ENCODE data around the gene NMB. TPM values are rescaled to one million over a fixed set of nuclear protein-coding genes. Genes with fewer than 3 reads are reported as not detected.

The NMB gene, protein sequence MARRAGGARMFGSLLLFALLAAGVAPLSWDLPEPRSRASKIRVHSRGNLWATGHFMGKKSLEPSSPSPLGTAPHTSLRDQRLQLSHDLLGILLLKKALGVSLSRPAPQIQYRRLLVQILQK
- total RNA-seq, result 3.4 and 5.5 TPM in 2 replicates

DNA sequence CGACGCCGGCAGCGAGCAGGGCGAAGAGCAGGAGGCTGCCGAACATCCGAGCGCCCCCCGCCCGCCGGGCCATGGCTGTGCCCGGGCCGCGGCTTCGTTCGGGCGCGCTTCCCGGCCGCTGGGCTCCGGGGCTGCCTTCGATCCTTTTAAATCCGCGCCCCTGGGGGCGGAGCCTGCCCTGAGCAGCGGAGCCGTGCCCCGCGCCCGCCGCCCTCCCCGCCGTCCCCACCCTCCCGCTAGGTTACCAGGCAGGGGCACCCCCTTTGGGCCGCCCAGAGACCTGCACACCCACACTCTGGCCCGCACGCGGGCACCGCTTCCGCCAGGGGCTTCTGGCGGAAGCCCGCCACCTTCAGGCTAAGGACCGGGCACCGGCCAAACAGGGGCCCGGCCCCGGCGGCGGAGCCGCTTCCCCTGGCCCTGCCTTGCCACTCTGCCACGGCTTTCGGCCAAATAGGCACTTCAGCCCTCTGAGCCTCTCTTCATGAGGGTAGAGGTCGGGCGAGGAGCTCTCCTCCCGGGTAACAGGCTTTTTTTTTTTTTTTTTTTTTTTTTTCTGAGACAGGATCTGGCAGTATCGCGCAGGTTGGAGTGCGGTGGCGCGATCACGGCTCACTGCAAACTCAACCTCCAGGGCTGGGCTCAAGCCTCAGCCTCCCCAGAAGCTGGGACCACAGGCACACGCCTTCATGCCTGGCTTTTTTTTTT lies at the start of gene NMB:
NMB (minus strand) TSS at position 120 of the 708 bp plus-strand sequence; CDS start at position 73, 47 bp downstream.

DNA sequence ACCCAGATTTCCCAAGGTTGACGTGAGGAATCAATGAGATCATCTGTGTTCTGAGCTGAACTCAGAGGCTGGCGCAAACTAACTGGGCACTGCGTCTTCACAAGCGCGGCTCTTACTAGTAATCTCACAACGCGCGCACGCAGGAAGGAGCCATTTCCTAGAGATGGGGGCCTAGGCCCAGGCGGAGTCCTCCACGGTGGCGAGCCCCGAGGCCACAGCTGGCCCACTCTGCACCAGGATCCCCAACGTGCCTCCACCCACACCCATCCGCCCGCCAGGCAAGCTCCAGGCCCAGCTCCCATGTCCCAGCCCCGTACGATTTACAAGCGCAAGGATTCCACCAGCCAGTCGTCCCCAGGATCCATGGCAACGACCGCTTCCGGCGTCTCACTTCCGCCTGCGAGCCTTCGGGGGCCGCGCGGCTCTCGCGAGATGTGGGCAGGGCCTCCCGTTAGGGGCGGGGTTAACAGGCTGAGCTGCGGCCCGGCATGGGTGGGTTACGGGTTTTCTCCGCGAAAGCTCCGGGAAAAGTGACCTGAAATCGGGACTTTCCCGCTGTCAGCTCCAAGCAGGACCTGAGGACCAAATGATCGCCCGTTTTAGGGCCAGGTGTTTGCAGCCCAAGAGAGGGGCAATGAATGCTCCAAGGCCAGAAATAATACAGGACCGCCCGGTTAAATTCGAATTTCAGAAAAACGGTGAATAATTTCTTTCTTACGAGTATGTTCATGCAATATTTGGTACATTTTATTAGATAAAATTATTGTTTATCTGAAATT lies 3.9 kb downstream of the NMB start, which contains the start of gene WDR73:
WDR73 (minus strand) TSS at position 374 of the 779 bp plus-strand sequence; CDS start at position 365, 9 bp downstream.

Other genes starting within 250 kb of the NMB start
- gene ZSCAN2, start 57.2 kb downstream of the NMB start, total RNA-seq, result 6.1 and 13.1 TPM in 2 replicates
- gene WDR73, start 3.9 kb downstream of the NMB start, total RNA-seq, result 11.4 and 34.3 TPM in 2 replicates
- 168 and 189 TPM in 2 replicates for gene SEC11A, start 57.9 kb upstream of the NMB start, total RNA-seq
- 7.1 and 7.7 TPM in 2 replicates for gene ZNF592, start 90.4 kb upstream of the NMB start, total RNA-seq
- 0.12 and 0.51 TPM in 2 replicates for gene ALPK3, start 159.2 kb upstream of the NMB start, total RNA-seq
- gene SLC28A1, start 226.5 kb upstream of the NMB start, total RNA-seq, result not detected in 2 replicates

Measured in pericardium fibroblast (primary cell).